SK-N-SH (cell line): ENCODE data around the gene PTER. TPM values are rescaled to one million over a fixed set of nuclear protein-coding genes. Genes with fewer than 3 reads are reported as not detected.

Experiments used
- CTCF ChIA-PET: fragments of 300-600, 350-600 bp; formaldehyde crosslinking; extraction: SDS; loops from one replicate; lab custom pipeline; 2021; lab: Yijun Ruan, JAX
- POLR2A ChIA-PET: fragments of 350-600 bp; sonication (Branson Sonifier 250); formaldehyde crosslinking; extraction: SDS; loops from one replicate; lab custom pipeline; 2020; ENCODE audit warnings: antibody characterized with exemption, inconsistent platforms; lab: Yijun Ruan, JAX
- DNase-seq: peaks from one replicate; pipeline ENCODE4 v3.0.0; 2012
- H2AFZ ChIP-seq: fragments of 200-600 bp; sonication (generic); 2 replicates; pipeline ENCODE4 v1.8.1; 2016; ENCODE audit warnings: antibody characterized with exemption, mild to moderate bottlenecking, low read depth
- H3F3A ChIP-seq: fragments of 200-600 bp; sonication (generic); replicated peaks from 2 replicates; pipeline ENCODE3; 2016; ENCODE audit warnings: antibody characterized with exemption, mild to moderate bottlenecking; ENCODE audit not compliant: insufficient read depth
- H3K27ac ChIP-seq, 2 experiments: fragments of 200-500 bp in 1 of 2; fragments of 200-600 bp in 1 of 2; sonication (Bioruptor generic) in 1 of 2; sonication (generic), shearing (Covaris generic) in 1 of 2; 2 replicates each; pipeline versions ENCODE4 v1.5.1 to v1.6.1; 2014 to 2016; ENCODE audit warnings: low read depth in 2 of 2, inconsistent platforms in 1 of 2, low read length in 1 of 2, mild to moderate bottlenecking in 1 of 2, mixed read lengths in 1 of 2
- H3K27me3 ChIP-seq: fragments of 200-600 bp; sonication (generic), shearing (Covaris generic); 2 replicates; pipeline ENCODE4 v1.6.1; 2016; ENCODE audit warnings: mixed run types; ENCODE audit not compliant: insufficient read depth
- H3K36me3 ChIP-seq, 2 experiments: fragments of 200-500 bp in 1 of 2; fragments of 200-600 bp in 1 of 2; sonication (Bioruptor generic) in 1 of 2; sonication (generic) in 1 of 2; replicated peaks in 1 of 2; 2 replicates each; pipeline versions ENCODE3 to v1.5.1; 2014 to 2016; ENCODE audit warnings: low read length in 1 of 2, mild to moderate bottlenecking in 1 of 2; ENCODE audit not compliant: insufficient read depth in 2 of 2, control insufficient read depth in 1 of 2
- H3K4me1 ChIP-seq, 2 experiments: fragments of 200-500 bp in 1 of 2; fragments of 200-600 bp in 1 of 2; sonication (Bioruptor generic) in 1 of 2; sonication (generic), shearing (Covaris generic) in 1 of 2; 2 replicates each; pipeline versions ENCODE4 v1.5.1 to v1.6.1; 2014 to 2016; ENCODE audit warnings: low read depth in 1 of 2, low read length in 1 of 2, mixed run types in 1 of 2; ENCODE audit not compliant: insufficient read depth in 2 of 2, control insufficient read depth in 1 of 2
- H3K4me2 ChIP-seq: fragments of 200-600 bp; sonication (generic), shearing (Covaris generic); 2 replicates; pipeline ENCODE4 v1.6.1; 2017; ENCODE audit warnings: mixed run types
- H3K4me3 ChIP-seq, 2 experiments: fragments of 200-500 bp in 1 of 2; fragments of 200-600 bp in 1 of 2; sonication (Bioruptor generic) in 1 of 2; sonication (generic), shearing (Covaris generic) in 1 of 2; 2 replicates each; pipeline versions ENCODE4 v1.5.1 to v1.8.1; 2014 to 2016; ENCODE audit warnings: low read depth in 2 of 2, inconsistent platforms in 1 of 2, low read length in 1 of 2, mild to moderate bottlenecking in 1 of 2, mixed read lengths in 1 of 2, moderate library complexity in 1 of 2
- H3K79me2 ChIP-seq: fragments of 200-600 bp; sonication (generic); 2 replicates; pipeline ENCODE4 v1.8.1; 2017; ENCODE audit warnings: mild to moderate bottlenecking; ENCODE audit not compliant: insufficient read depth
- H3K9ac ChIP-seq: fragments of 200-600 bp; sonication (generic); 2 replicates; pipeline ENCODE4 v1.6.1; 2017; ENCODE audit warnings: mixed run types
- H3K9me2 ChIP-seq: fragments of 200-600 bp; sonication (generic); 2 replicates; pipeline ENCODE4 v1.6.1; 2017; ENCODE audit warnings: mixed run types
- H3K9me3 ChIP-seq: fragments of 200-600 bp; sonication (generic); 2 replicates; pipeline ENCODE4 v1.6.1; 2017; ENCODE audit warnings: mixed run types, mild to moderate bottlenecking, moderate library complexity
- H4K20me1 ChIP-seq: fragments of 200-600 bp; sonication (generic); 2 replicates; pipeline ENCODE4 v1.6.1; 2017; ENCODE audit warnings: mild to moderate bottlenecking, mixed run types; ENCODE audit not compliant: insufficient read depth
- ELF1 ChIP-seq: IDR thresholded peaks from 2 replicates; pipeline ENCODE4 v1.4.0; 2012
- FOSL2 ChIP-seq: IDR thresholded peaks from 2 replicates; pipeline ENCODE4 v1.4.0; 2012; ENCODE audit warnings: low read depth, mild to moderate bottlenecking, moderate library complexity, borderline replicate concordance
- GABPA ChIP-seq: IDR thresholded peaks from 2 replicates; pipeline ENCODE4 v1.4.0; 2012; ENCODE audit warnings: low read depth, mild to moderate bottlenecking
- GATA2 ChIP-seq: sonication (generic); formaldehyde crosslinking; IDR thresholded peaks from 2 replicates; pipeline ENCODE4 v1.5.0; 2020; ENCODE audit warnings: mild to moderate bottlenecking, missing genetic modification reagents
- IRF3 ChIP-seq: fragments of 150-350 bp; IDR thresholded peaks from 2 replicates; pipeline ENCODE4 v1.6.1; 2016; ENCODE audit warnings: mild to moderate bottlenecking, low read depth, low read length
- JUND ChIP-seq: IDR thresholded peaks from 2 replicates; pipeline ENCODE4 v1.4.0; 2012
- MEF2A ChIP-seq: IDR thresholded peaks from 2 replicates; pipeline ENCODE4 v1.4.0; 2012; ENCODE audit warnings: low read depth, borderline replicate concordance
- NFIC ChIP-seq: IDR thresholded peaks from 2 replicates; pipeline ENCODE4 v1.4.0; 2012; ENCODE audit warnings: borderline replicate concordance
- REST ChIP-seq: IDR thresholded peaks from 2 replicates; pipeline ENCODE4 v1.6.1; 2012; ENCODE audit warnings: mild to moderate bottlenecking, low read depth, low read length, moderate library complexity
- USF1 ChIP-seq: IDR thresholded peaks from 2 replicates; pipeline ENCODE4 v1.4.0; 2012; ENCODE audit warnings: low read depth, borderline replicate concordance
- USF2 ChIP-seq: fragments of 150-350 bp; IDR thresholded peaks from 2 replicates; pipeline ENCODE4 v1.6.1; 2017; ENCODE audit warnings: antibody characterized with exemption, low read length, low read depth, borderline replicate concordance
- WGBS: methylation state at CpG from one replicate; pipeline ENCODE4 v1.1.6; 2017; ENCODE audit warnings: low lambda C conversion rate; 5-methylcytosine and 5-hydroxymethylcytosine counted together
- polyA plus RNA-seq, 3 experiments: library from polyadenylated mRNA; depleted of rRNA; stranded (reverse); fragments of >200 nt; gene quantifications; 2 replicates each; pipeline ENCODE4 v1.2.3, GENCODE V29; 2012

PTER gene
- polyA plus RNA-seq, 1 of the 3 experiments (the other 2 are of a cell fraction), result not detected

- H3K4me2 ChIP-seq, result no peak overlapping the region
- H2AFZ ChIP-seq, result no peak overlapping the region
- H3K27ac ChIP-seq, result no peak overlapping the region
- no peaks in the 10 kb centered on the region for H3K27me3 ChIP-seq
- ChIA-PET CTCF (no interaction called here), POLR2A (no interaction called here)
- no peaks in the 10 kb centered on the region for H3K9me2 ChIP-seq
- H3K9me3 ChIP-seq, result no peaks in the 10 kb centered on the region
- H3F3A ChIP-seq, result no peaks in the 10 kb centered on the region
- no peaks in the 10 kb centered on the region for H3K36me3 ChIP-seq
- no peak overlapping the region for H3K9ac ChIP-seq
- DNase-seq, result peak; percentile 50
- no peaks in the 10 kb centered on the region for H4K20me1 ChIP-seq
- no peak for TF ChIP-seq IRF3
- TF ChIP-seq GATA2, result peak; percentile 75
- no peak for TF ChIP-seq USF2
- no peak for TF ChIP-seq NFIC
- no peaks in the 10 kb centered on the region for H3K79me2 ChIP-seq
- peaks cover 0 to 10% of the 10 kb centered on the region in 2 experiments; a peak in 1 of 4 replicates for H3K4me1 ChIP-seq
- H3K4me3 ChIP-seq, result no peak overlapping the region
- 54% methylated on average over 12 of the region's 12 CpGs for WGBS
Observed at GRCh38 chr10:16440396-16441133, 3.8 kb downstream of the PTER start.

- Histone ChIP-seq H3K4me3 (no peak overlapping the region), H3K27ac (no peak overlapping the region), H3K9me3 (no peaks in the 10 kb centered on the region), H3K9me2 (no peaks in the 10 kb centered on the region), H3K4me1 (peaks cover 0 to 10% of the 10 kb centered on the region in 2 experiments; a peak in 1 of 4 replicates), H3K4me2 (no peak overlapping the region), H3K27me3 (no peaks in the 10 kb centered on the region), H3K36me3 (no peaks in the 10 kb centered on the region), H3K9ac (no peak overlapping the region), H3F3A (no peaks in the 10 kb centered on the region), H4K20me1 (no peaks in the 10 kb centered on the region), H2AFZ (no peak overlapping the region), H3K79me2 (no peaks in the 10 kb centered on the region)
- 12% methylated on average over 9 of the region's 9 CpGs for WGBS
- ChIA-PET CTCF (no interaction called here), POLR2A (no interaction called here)
- peak; percentile 10 for DNase-seq
- no peak for TF ChIP-seq ELF1
- TF ChIP-seq FOSL2, result no peak
- TF ChIP-seq JUND, result no peak
Observed at GRCh38 chr10:16441173-16441840, 4.5 kb downstream of the PTER start.

- no peaks in the 10 kb centered on the region for H3K79me2 ChIP-seq
- no peaks in the 10 kb centered on the region for H3F3A ChIP-seq
- no peak overlapping the region for H2AFZ ChIP-seq
- no peaks in the 10 kb centered on the region for H3K9me3 ChIP-seq
- no peak overlapping the region for H3K4me2 ChIP-seq
- no peak overlapping the region for H3K4me3 ChIP-seq
- DNase-seq, result no peak
- no peak overlapping the region for H3K27ac ChIP-seq
- no peaks in the 10 kb centered on the region for H4K20me1 ChIP-seq
- WGBS, result 50% methylated on average over 1 of the region's 1 CpG
- no peaks in the 10 kb centered on the region for H3K9me2 ChIP-seq
- no peak overlapping the region for H3K9ac ChIP-seq
- ChIA-PET POLR2A (no interaction called here), CTCF (interaction anchor here (0.6 kb wide), 1 partner anchor 203 kb away, joined by 3 read pairs; no protein-coding TSS in a partner anchor)
- H3K36me3 ChIP-seq, result no peaks in the 10 kb centered on the region
- H3K27me3 ChIP-seq, result no peaks in the 10 kb centered on the region
- peaks cover 0 to 10% of the 10 kb centered on the region in 2 experiments; a peak in 1 of 4 replicates for H3K4me1 ChIP-seq
- no peak for TF ChIP-seq REST
- TF ChIP-seq USF1, result no peak
- TF ChIP-seq GABPA, result no peak
- no peak for TF ChIP-seq MEF2A
Observed at GRCh38 chr10:16442914-16443313, 6.1 kb downstream of the PTER start.
